ENCODE results near the gene CDH2.

Gene CDH2

DNA sequence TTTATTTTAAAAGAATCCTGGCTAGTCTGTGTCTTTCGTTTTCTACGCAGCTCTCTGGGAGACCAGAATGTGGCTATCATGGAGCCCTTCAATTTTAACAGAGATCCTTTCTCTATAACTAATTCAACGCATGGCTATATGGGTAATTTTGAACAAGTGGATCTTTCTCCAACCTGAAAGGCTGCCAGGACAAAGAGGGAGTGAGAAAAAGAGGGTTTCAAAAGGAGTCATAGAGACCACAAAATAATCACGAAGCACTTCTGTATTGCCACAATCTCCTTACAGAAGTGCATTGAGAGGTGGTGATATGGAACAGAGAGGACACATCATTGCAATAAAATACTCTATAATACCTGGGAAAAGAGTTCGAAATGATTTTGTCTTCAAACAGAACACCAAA lies 21.7 kb upstream of the CDH2 start:
- TF ChIP-seq, protein P1, sequence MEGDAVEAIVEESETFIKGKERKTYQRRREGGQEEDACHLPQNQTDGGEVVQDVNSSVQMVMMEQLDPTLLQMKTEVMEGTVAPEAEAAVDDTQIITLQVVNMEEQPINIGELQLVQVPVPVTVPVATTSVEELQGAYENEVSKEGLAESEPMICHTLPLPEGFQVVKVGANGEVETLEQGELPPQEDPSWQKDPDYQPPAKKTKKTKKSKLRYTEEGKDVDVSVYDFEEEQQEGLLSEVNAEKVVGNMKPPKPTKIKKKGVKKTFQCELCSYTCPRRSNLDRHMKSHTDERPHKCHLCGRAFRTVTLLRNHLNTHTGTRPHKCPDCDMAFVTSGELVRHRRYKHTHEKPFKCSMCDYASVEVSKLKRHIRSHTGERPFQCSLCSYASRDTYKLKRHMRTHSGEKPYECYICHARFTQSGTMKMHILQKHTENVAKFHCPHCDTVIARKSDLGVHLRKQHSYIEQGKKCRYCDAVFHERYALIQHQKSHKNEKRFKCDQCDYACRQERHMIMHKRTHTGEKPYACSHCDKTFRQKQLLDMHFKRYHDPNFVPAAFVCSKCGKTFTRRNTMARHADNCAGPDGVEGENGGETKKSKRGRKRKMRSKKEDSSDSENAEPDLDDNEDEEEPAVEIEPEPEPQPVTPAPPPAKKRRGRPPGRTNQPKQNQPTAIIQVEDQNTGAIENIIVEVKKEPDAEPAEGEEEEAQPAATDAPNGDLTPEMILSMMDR (conservative IDR thresholded peaks at IDR 0.05; ENCODE audit: low read depth): no peak
- H3K27ac ChIP-seq: no peak overlapping the region
- POLR2A ChIA-PET (ENCODE audit: low non-redundant PET): no interaction called here
- CTCF ChIA-PET: no interaction called here
- no peak for DNase-seq (ENCODE audit: low spot score)

DNA sequence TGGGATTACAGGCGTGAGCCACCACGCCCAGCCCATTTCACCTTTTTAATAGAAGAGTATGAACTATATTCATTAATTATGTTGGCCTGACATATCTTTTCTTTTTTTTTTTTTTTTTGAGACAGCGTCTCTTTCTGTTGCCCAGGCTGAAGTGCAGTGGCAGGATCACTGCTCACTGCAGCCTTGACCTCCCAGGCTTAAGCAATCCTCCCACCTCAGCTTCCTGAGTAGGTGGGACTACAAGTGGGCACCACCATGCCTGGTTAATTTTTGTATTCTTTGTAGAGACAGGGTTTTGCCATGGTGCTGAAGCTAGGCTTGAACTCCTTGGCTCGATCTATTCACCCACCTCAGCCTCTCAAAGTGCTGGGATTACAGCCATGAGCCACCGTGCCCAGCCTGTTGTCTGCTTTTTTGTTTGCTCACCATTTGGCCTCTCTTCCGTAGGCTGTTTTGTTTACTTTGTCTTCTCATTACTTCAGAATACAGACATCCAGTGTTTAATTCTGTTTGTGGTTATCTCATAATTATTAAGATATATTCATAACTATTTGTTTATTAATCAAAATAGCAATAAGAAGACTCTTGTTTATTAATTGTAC lies 16.3 kb upstream of the CDH2 start:
- TF ChIP-seq, protein P1 (conservative IDR thresholded peaks at IDR 0.05; ENCODE audit: low read depth): no peak
- H3K27ac ChIP-seq: no peak overlapping the region
- POLR2A ChIA-PET (ENCODE audit: low non-redundant PET): no interaction called here
- DNase-seq (ENCODE audit: low spot score): no peak
- CTCF ChIA-PET: no interaction called here

DNA sequence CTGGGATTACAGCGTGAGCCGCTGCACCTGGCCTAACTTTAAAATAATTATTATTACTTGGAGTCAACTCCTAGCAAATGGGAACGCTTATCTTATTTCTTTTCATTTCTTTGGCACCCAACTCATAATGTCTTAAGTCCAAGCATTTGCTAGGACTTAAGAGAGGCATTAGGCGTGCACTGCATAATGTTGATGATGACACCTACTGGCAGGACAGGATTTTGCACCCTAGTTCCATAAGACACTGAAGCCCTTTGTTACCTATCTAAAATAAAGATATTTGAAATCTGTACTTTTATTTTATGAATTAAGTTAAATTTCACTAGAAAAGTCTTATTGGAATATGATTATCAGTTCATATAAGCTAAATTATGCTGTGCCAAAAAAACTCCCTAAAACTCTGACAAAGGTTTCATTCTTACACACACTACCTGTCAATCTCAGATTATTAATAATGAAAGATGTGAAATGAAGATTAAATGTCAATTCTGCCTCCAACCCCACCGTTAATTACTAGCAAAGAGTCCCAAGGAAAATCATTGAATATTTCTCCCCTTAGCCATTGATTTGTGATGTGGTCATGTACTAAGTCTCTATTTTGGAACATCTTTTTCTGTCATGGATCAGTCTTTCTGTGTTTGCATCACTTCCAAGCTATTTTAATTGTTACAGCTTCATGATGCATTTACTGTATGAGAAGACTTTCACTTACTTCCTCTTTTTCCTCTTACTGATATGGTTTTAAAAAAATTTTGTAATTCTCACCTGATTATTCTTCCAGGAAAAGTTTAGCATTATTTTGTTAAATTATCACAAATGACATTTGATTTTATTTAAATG lies 12.7 kb upstream of the CDH2 start:
- no peak for DNase-seq (ENCODE audit: low spot score)
- POLR2A ChIA-PET (ENCODE audit: low non-redundant PET): no interaction called here
- CTCF ChIA-PET: no interaction called here
- H3K27ac ChIP-seq: no peak overlapping the region
- TF ChIP-seq, protein P1 (conservative IDR thresholded peaks at IDR 0.05; ENCODE audit: low read depth): peak; percentile 20; the same call in 1 of the 2 replicates

DNA sequence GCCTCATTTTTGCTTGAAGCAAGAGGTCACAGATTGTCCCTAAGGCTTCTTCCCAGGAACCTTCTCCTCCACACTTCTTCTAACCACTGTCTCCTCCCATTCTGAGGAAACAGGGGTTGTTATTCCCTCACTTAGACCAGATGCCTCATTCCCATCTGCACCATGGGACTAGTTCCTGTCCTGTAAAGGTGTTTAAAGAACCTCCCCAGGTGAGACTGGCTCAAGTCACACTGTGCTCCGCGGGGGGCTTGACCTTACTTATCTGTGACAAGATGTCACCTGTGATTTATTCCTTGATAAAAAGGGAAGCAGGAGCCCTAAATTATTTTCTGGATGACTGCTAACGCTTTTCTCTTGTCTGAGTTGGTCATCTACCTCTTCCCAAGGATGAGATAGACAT lies 8.2 kb upstream of the CDH2 start:
- ChIA-PET CTCF (no interaction called here), POLR2A (ENCODE audit: low non-redundant PET) (no interaction called here)
- no peak for DNase-seq (ENCODE audit: low spot score)

DNA sequence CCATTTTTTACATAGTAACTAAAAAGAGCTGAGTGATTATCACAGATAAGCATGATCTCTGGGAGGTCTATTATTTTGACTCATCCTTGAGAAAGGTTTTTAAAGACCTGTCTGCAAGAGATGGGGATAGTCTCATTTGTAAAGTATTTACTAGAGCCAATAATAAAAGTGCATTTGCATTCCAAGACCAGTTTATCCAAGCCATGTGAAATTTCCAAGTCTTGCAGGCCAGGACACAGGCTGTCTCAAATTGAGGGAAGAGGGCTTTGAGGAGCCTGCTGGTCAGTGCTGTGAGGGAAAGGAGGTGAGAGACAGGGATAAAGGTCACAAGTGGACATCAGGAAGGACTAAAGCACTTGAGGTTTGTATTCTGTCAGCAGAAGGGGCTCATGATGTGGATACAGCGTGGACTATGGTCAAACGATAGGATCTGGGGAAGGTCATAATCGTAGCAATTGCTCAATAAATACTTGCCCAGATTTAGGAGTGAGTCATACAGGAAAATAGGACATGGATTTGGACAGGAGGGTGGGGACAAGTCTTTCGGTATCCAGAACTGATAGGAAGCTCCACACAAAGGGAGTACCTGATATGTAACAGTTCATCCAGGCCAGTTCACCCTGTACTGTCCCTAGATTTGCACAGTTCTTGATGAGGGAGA lies 6.6 kb upstream of the CDH2 start:
- DNase-seq (ENCODE audit: low spot score): no peak
- TF ChIP-seq, protein P1 (conservative IDR thresholded peaks at IDR 0.05; ENCODE audit: low read depth): no peak
- ChIA-PET POLR2A (ENCODE audit: low non-redundant PET) (no interaction called here), CTCF (no interaction called here)
- no peak overlapping the region for H3K27ac ChIP-seq

More for the DNA sequence above, 8.2 kb upstream of the CDH2 start:
- no peak overlapping the region for H3K27ac ChIP-seq
- TF ChIP-seq, protein P1 (conservative IDR thresholded peaks at IDR 0.05; ENCODE audit: low read depth): no peak

DNA sequence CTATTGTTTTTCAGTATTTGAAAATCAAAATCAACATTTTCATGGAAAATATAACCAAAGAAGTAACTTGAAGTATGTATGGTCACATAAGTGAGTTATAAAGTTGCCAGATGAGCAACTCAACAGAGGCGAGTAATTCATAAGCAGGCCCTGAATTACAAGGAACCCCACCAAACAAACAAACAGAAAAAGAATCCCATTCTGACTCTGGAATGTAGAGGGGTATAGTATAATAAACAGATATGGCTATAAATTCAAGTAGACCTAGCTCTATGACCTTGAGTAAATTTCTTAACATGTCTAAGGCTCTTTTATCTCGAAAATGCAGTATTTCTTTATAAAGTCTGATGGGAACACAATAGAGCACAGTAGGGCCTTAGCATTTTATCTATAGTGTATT lies 4.7 kb upstream of the CDH2 start:
- CTCF ChIA-PET: no interaction called here
- no peak for DNase-seq (ENCODE audit: low spot score)
- no peak overlapping the region for H3K27ac ChIP-seq
- TF ChIP-seq, protein P1 (conservative IDR thresholded peaks at IDR 0.05; ENCODE audit: low read depth): no peak
- POLR2A ChIA-PET (ENCODE audit: low non-redundant PET): no interaction called here
